Endothelial cell of umbilical vein (primary cell): Measurements from ENCODE around the gene GALNT1. TPM values are rescaled to one million over a fixed set of nuclear protein-coding genes. Genes with fewer than 3 reads are reported as not detected.

Source experiments
- BruUV-seq: library from RNA; stranded (reverse); fragments of 400-500 nt; replicated peaks from 2 replicates; lab custom pipeline; 2021; lab: Mats Ljungman, UMichigan
- CTCF ChIA-PET: fragments of 300-600, 350-600 bp; sonication (Branson Sonifier 250); formaldehyde crosslinking; loops from one replicate; lab custom pipeline; 2021; ENCODE audit warnings: antibody characterized with exemption, inconsistent platforms; lab: Charles Lee
- POLR2A ChIA-PET: fragments of 300-600, 350-600 bp; sonication (Branson Sonifier 250); formaldehyde crosslinking; loops from one replicate; lab custom pipeline; 2021; ENCODE audit warnings: antibody characterized with exemption, inconsistent platforms; lab: Charles Lee
- DNase-seq: peaks from one replicate; pipeline ENCODE4 v3.0.0-alpha.2; 2011; ENCODE audit warnings: low read depth, low spot score
- FAIRE-seq: peaks from 2 replicates; lab custom pipeline; 2011; peaks lifted over from hg19 to GRCh38; lab: Jason Lieb, UNC
- H2AFZ ChIP-seq: 2 replicates; pipeline ENCODE4 v1.6.0; 2012; ENCODE audit warnings: low read depth, low read length, control low read depth, inconsistent platforms
- H3K27ac ChIP-seq: 2 replicates; pipeline ENCODE4 v1.5.1; 2011; ENCODE audit warnings: low read depth, mild to moderate bottlenecking, control low read depth, low read length, moderate library complexity; ENCODE audit not compliant: insufficient read depth
- H3K27me3 ChIP-seq, 2 experiments: 2 replicates each; pipeline versions ENCODE4 v1.6.0 to v1.6.1; 2011; ENCODE audit warnings: low read length in 2 of 2, mixed read lengths in 1 of 2; ENCODE audit not compliant: control insufficient read depth in 2 of 2, insufficient read depth in 2 of 2
- H3K36me3 ChIP-seq, 2 experiments: 2 replicates in 1 of 2; 3 replicates in 1 of 2; pipeline ENCODE4 v1.5.1; 2011; ENCODE audit warnings: low read length in 2 of 2, mild to moderate bottlenecking in 1 of 2, moderate library complexity in 1 of 2; ENCODE audit not compliant: control insufficient read depth in 2 of 2, insufficient read depth in 2 of 2; ENCODE audit errors: extremely low read depth in 1 of 2
- H3K4me1 ChIP-seq: 3 replicates; pipeline ENCODE4 v1.5.1; 2011; ENCODE audit warnings: mild to moderate bottlenecking, low read length; ENCODE audit not compliant: control insufficient read depth, insufficient read depth; ENCODE audit errors: extremely low read depth
- H3K4me2 ChIP-seq: 2 replicates; pipeline ENCODE4 v1.6.1; 2011; ENCODE audit warnings: low read length, control low read depth, mixed read lengths; ENCODE audit not compliant: insufficient read depth
- H3K4me3 ChIP-seq, 3 experiments: fragments of 200-600 bp in 1 of 3; sonication (generic), shearing (Covaris generic) in 1 of 3; replicated peaks in 1 of 3; 2 replicates each; pipeline ENCODE4 v1.5.1; 2011 to 2016; ENCODE audit warnings: control low read depth in 3 of 3, low read length in 3 of 3, mild to moderate bottlenecking in 2 of 3, inconsistent platforms in 1 of 3, low read depth in 1 of 3, moderate library complexity in 1 of 3; ENCODE audit not compliant: insufficient read depth in 1 of 3
- H3K79me2 ChIP-seq: 2 replicates; pipeline ENCODE4 v1.6.0; 2012; ENCODE audit warnings: low read length, inconsistent platforms; ENCODE audit not compliant: control insufficient read depth, insufficient read depth
- H3K9ac ChIP-seq: replicated peaks from 2 replicates; pipeline ENCODE3; 2011; ENCODE audit warnings: low read length, control low read depth; ENCODE audit not compliant: insufficient read depth; ENCODE audit errors: extremely low read depth
- H3K9me1 ChIP-seq: replicated peaks from 3 replicates; pipeline ENCODE4 v1.6.0; 2011; ENCODE audit warnings: mild to moderate bottlenecking, low read length; ENCODE audit not compliant: control insufficient read depth, insufficient read depth; ENCODE audit errors: extremely low read depth
- H3K9me3 ChIP-seq: replicated peaks from 2 replicates; pipeline ENCODE4 v1.5.1; 2012; ENCODE audit warnings: low read length, inconsistent platforms; ENCODE audit not compliant: control insufficient read depth, insufficient read depth
- H4K20me1 ChIP-seq: replicated peaks from 2 replicates; pipeline ENCODE3; 2011; ENCODE audit warnings: mild to moderate bottlenecking, low read length; ENCODE audit not compliant: control insufficient read depth, insufficient read depth; ENCODE audit errors: extremely low read depth
- EZH2 ChIP-seq: IDR thresholded peaks from 2 replicates; pipeline ENCODE4 v1.6.1; 2012; ENCODE audit warnings: borderline replicate concordance, low read depth, mild to moderate bottlenecking, moderate library complexity, low read length, inconsistent platforms; ENCODE audit not compliant: severe bottlenecking
- FOS ChIP-seq: IDR thresholded peaks from 2 replicates; pipeline ENCODE4 v1.6.1; 2011; ENCODE audit warnings: mild to moderate bottlenecking, low read length, moderate library complexity, borderline replicate concordance; ENCODE audit not compliant: insufficient read depth
- GATA2 ChIP-seq: IDR thresholded peaks from 2 replicates; pipeline ENCODE4 v1.7.0; 2011; ENCODE audit warnings: low read depth, mild to moderate bottlenecking, moderate library complexity, mixed read lengths, low read length; ENCODE audit not compliant: insufficient read length, insufficient read depth
- JUN ChIP-seq: IDR thresholded peaks from 2 replicates; pipeline ENCODE4 v1.6.1; 2011; ENCODE audit warnings: borderline replicate concordance, low read depth; ENCODE audit not compliant: insufficient read length, insufficient read depth
- MYC ChIP-seq: IDR thresholded peaks from one replicate; pipeline ENCODE4 v1.6.1; 2011; ENCODE audit warnings: mild to moderate bottlenecking, low read depth, low read length
- POLR2A ChIP-seq: IDR thresholded peaks from 2 replicates; pipeline ENCODE4 v1.6.1; 2012; ENCODE audit warnings: low read depth, mild to moderate bottlenecking, control low read depth, low read length
- POLR2AphosphoS5 ChIP-seq: IDR thresholded peaks from 2 replicates; pipeline ENCODE4 v1.6.1; 2012; ENCODE audit warnings: low read depth, mild to moderate bottlenecking, control low read depth, low read length, moderate library complexity; ENCODE audit not compliant: insufficient read depth
- dilution Hi-C: fragments of 300-500 bp; cut with MboI; formaldehyde crosslinking; loops from one replicate; pipeline ENCODE4 v1.15.0; 2019; ENCODE audit warnings: low sequenced_read_pairs; ENCODE audit not compliant: extremely low pct_ligation_motif_present
- intact Hi-C: fragments of 100-400 bp; cut with micrococcal nuclease; formaldehyde crosslinking; loops from one replicate; pipeline ENCODE4 v1.10.0; 2022
- polyA plus RNA-seq, 4 experiments: library from polyadenylated mRNA; depleted of rRNA in 3 of 4; stranded (reverse) in 3 of 4; unstranded in 1 of 4; fragments of >200 nt; gene quantifications; 2 replicates each; pipeline versions ENCODE4 v1.2.1 to v1.2.3, GENCODE V29; 2011 to 2012; ENCODE audit warnings: missing spikeins in 1 of 4
- total RNA-seq: library from RNA; stranded (reverse); gene quantifications from 2 replicates; pipeline ENCODE4 v1.2.3, GENCODE V29; 2021
- TF ChIP-seq, protein P1 (sequence below), 2 donors: IDR thresholded peaks; 1 replicate in 1 of 2; 2 replicates in 1 of 2; pipeline ENCODE4 v1.5.1; 2011; ENCODE audit warnings: low read length in 2 of 2, mild to moderate bottlenecking in 2 of 2, moderate library complexity in 2 of 2, control low read depth in 1 of 2, inconsistent platforms in 1 of 2, low read depth in 1 of 2; ENCODE audit not compliant: insufficient read depth in 1 of 2; ENCODE audit errors: extremely low read depth in 1 of 2
- TF ChIP-seq, protein P2 (sequence below): IDR thresholded peaks from 2 replicates; pipeline ENCODE4 v1.6.1; 2011; ENCODE audit not compliant: insufficient read depth, insufficient read length

Gene GALNT1
- total and polyA plus RNA-seq, 2 donors (not counting 3 experiments of a cell fraction or from before 2014, with no cell fraction given): 89.9 to 360 TPM

DNA sequence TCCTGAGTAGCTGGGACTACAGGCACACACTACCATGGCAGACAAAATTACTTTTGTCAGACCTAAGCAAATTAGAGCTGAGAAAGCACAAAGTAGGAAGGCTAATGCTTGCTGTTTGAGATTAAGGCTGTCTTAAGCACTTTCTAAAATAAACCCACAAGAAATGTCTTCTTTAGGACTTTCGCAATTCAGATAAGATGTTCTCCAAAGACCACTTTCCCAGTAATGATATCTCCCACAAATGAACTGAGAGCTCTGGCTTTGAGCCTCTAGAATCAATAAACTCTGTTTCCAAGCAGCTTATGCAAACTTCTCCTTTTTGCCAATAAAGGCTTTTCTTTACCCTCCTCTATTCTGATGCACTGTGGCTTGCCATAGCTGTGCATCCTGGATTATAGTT lies 32.0 kb upstream of the GALNT1 start:
- BruUV-seq: no TSS peak
- Histone ChIP-seq H3K27me3 (no peaks in the 10 kb centered on the region), H3K9ac (no peak overlapping the region), H3K36me3 (no peaks in the 10 kb centered on the region), H3K79me2 (no peaks in the 10 kb centered on the region), H4K20me1 (no peaks in the 10 kb centered on the region), H3K4me1 (no peaks in the 10 kb centered on the region), H2AFZ (no peak overlapping the region), H3K9me3 (no peaks in the 10 kb centered on the region), H3K4me3 (no peak overlapping the region), H3K9me1 (no peaks in the 10 kb centered on the region), H3K4me2 (no peak overlapping the region), H3K27ac (no peak overlapping the region)
- ChIA-PET CTCF (no interaction called here), POLR2A (no interaction called here)
- no peak for DNase-seq
- TF ChIP-seq JUN: no peak
- no peak for TF ChIP-seq EZH2
- TF ChIP-seq, protein P1, sequence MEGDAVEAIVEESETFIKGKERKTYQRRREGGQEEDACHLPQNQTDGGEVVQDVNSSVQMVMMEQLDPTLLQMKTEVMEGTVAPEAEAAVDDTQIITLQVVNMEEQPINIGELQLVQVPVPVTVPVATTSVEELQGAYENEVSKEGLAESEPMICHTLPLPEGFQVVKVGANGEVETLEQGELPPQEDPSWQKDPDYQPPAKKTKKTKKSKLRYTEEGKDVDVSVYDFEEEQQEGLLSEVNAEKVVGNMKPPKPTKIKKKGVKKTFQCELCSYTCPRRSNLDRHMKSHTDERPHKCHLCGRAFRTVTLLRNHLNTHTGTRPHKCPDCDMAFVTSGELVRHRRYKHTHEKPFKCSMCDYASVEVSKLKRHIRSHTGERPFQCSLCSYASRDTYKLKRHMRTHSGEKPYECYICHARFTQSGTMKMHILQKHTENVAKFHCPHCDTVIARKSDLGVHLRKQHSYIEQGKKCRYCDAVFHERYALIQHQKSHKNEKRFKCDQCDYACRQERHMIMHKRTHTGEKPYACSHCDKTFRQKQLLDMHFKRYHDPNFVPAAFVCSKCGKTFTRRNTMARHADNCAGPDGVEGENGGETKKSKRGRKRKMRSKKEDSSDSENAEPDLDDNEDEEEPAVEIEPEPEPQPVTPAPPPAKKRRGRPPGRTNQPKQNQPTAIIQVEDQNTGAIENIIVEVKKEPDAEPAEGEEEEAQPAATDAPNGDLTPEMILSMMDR (IDR thresholded peaks at IDR 0.05; ENCODE audit: extremely low read depth in 1 of 2, insufficient read depth in 1 of 2, low read depth in 1 of 2, low read length in 2 of 2): no peak
- no peak for TF ChIP-seq POLR2A
- no peak for TF ChIP-seq POLR2AphosphoS5
- TF ChIP-seq MYC: no peak
- no peak for TF ChIP-seq FOS
- TF ChIP-seq, protein P2, sequence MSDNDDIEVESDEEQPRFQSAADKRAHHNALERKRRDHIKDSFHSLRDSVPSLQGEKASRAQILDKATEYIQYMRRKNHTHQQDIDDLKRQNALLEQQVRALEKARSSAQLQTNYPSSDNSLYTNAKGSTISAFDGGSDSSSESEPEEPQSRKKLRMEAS: no peak
- no peak for TF ChIP-seq GATA2
- intact Hi-C loops (no loop called here), dilution Hi-C loops (no loop called here)
- FAIRE-seq: no peak
